GM12872 (cell line): Measurements from ENCODE around the gene GRM8.

Experiments
- TF ChIP-seq, protein P1 (sequence below): IDR thresholded peaks from 3 replicates; pipeline ENCODE4 v1.5.1; 2011; ENCODE audit warnings: low read depth, mild to moderate bottlenecking, low read length, moderate library complexity; ENCODE audit not compliant: insufficient read depth

Gene GRM8

DNA sequence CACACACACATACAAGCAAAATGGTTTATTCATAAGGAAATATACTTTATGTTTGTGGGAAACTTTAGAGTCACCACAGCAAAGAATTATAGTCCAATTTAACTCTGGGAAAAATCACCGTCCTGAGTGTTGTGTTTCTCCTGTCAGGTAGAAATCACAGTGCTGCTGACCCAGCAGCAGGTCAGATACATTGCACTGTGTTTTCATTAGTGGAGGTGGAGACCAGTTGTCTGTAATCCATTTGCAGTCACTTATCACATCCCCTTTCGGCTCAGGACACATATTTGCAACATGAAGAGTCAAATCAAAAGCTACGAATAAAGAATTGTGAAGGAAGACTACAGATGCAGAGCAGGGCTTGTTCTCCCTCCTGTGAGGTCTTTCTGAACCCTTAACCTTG is 799.6 kb downstream of the GRM8 start:
- TF ChIP-seq, protein P1, sequence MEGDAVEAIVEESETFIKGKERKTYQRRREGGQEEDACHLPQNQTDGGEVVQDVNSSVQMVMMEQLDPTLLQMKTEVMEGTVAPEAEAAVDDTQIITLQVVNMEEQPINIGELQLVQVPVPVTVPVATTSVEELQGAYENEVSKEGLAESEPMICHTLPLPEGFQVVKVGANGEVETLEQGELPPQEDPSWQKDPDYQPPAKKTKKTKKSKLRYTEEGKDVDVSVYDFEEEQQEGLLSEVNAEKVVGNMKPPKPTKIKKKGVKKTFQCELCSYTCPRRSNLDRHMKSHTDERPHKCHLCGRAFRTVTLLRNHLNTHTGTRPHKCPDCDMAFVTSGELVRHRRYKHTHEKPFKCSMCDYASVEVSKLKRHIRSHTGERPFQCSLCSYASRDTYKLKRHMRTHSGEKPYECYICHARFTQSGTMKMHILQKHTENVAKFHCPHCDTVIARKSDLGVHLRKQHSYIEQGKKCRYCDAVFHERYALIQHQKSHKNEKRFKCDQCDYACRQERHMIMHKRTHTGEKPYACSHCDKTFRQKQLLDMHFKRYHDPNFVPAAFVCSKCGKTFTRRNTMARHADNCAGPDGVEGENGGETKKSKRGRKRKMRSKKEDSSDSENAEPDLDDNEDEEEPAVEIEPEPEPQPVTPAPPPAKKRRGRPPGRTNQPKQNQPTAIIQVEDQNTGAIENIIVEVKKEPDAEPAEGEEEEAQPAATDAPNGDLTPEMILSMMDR: no peak

DNA sequence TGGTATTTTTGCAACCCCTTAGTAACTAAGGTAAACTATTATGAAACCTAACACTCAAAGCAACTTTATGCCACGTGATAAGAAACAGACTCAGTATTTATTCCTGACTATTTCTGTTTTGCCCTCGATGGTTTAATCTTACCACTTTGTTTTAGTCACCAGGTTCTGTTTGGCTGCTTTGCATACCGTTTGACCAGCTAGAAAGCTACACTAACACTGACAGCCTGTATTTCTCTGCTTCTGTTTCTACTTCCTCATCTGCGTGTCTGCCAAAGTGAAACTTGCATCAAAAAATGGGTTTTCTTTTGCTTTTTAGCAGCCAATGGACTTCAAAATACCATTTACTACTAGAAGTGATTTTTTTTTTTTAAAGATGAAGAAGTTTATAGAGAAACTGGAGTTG is 802.5 kb downstream of the GRM8 start:
- TF ChIP-seq, protein P1: no peak

DNA sequence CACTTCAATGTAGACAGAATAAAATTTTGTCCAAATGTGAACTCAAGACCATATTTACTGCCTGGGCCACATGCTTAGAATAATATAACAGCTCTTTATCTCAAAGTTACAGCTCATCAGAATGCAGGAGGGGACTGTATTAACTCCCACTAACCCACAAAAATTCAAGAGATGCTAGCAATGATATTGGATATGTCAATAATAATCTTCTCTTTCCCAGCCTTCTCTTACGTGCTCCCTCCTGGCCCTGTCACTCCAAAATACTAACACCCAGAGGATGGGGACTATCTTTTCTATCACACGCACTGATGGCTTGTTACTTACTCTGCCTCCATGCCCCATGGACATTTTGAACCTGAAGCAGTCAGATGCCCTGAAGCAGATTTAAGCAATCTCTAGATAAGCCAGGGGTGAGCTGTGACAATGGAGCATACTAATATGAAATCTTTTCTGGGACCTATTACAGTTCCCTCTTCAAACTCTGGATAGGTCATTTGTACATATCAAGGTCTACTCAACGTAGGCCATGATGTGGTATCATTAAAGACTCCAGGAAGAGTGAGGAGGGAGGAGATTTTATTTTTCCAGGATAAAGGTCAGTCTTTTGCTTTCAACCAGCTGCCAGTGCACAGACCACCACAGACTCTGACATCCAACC is 803.0 kb downstream of the GRM8 start:
- TF ChIP-seq, protein P1: no peak

DNA sequence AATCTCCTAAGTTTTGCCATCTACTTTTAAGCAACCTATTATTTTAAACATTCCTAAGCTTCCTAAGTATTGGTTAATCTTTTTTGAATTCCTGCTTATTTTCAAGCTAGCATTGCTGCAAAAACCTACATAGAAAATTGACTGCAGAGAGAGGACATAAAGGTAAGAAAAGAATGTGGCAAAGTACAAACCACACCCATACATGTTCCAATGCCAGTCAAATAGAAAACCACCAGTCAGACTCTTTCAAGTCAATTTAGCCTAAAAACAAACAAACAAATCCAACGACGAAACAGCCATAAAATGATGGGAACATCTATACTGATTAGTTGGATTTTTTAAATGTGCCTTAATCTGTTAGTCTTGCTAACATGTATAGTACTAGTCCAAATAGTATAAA is 804.8 kb downstream of the GRM8 start:
- TF ChIP-seq, protein P1: no peak

DNA sequence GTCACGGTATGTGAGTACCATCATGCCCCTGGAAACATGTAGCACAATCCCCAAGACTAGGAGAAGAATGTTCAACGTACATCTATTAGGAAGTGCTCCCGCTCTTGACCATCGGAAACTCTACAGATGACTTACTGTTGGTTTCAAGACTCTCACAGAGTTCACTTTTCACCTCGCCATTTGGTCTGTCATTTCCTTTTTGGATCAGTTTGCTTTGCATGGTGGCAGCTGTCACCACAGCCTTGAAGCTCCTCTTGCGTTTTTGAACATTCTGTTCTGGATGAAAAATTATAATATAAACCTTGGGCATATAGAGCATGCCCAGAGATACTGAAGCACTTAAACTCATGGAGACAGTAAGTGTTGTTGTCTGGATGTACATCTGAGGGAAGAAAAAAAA is 806.8 kb downstream of the GRM8 start:
- TF ChIP-seq, protein P1: no peak

DNA sequence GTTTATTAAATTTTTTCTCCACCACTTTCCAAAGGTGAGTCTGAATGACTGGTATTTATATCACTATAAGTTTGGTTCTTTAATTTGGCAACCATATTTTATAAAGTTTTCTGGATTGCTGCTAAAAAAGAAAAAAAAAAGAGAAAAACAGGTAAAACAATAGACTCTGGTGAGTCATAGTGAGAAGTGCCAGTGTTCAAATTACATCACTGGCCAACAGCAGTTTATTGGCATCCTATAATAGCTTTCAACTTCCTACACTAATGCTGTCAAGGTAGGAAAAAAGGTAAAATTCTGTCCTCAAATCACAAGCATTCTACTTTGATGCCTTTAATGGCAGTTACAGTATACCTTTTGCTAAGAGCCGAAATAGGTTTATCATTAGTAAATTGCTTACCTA is 808.8 kb downstream of the GRM8 start:
- TF ChIP-seq, protein P1: no peak

DNA sequence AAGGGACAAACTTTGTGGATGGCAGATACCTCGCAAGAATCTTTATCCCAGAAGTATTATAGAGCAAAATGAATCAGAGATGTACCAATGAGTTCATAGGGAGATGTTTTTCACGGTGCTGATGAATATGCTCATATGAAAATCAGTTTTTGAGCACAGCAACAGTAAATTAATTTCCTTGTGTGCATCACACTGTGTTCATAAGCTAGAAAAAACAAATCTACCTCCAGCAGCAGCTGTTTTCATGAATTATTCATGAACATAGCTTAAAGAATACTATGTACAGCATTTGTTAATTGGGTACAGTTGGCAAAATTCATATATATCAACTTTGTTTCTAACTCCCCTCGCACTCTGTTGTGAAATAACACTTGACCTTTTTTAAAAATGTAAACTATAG is 809.8 kb downstream of the GRM8 start:
- TF ChIP-seq, protein P1: no peak
